HG03139 (cell line): ENCODE data around the gene GPS1.

Experiments
- ATAC-seq: cut with Tn5 transposase; IDR thresholded peaks from one replicate; pipeline ENCODE4 v1.9.1; 2021; ENCODE audit not compliant: unreplicated experiment

The GPS1 gene

GRCh38 chr17:82098939-82099763, 47.5 kb downstream of the GPS1 start:
- no peak for ATAC-seq

DNA sequence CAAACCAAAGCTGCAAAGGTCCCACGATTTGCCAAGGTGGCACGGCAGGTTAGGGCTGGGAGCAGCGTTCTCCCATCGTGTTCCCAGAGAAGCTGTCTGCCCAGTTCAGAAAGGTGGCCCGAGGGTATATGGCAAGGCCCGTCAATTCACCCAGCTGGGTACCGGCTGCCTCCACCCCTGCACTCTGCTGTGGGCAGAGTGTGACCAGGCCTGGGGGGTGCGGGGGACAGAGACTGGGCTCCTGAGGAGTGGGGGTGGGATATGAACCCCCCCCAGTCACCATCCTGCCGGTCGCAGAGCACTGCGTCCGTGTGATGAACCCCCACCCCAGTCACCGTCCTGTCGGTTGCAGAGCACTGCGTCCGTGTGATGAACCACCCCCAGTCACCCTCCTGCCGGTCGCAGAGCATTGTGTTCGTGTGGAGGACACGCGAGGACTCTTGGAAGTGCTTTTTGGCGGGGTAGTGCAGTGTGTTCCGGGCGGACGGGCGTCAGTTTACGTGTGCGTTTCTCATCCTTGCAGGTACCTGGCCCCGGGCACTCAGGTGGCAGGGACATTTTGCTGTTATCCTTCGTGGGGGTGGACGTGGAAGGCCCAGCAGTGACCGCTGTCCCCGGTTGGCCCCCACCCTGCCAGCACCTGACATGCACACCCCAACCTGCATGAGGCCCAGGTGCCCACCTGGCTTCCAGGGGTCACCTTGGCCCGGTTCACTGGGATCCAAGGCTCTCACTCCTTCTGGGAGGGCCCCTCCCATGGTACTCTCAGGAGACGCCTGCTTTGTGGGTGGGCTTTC, 49.0 kb downstream of the GPS1 start:
- no peak for ATAC-seq

- ATAC-seq: no peak
Observed at GRCh38 chr17:82101301-82101715, 49.6 kb downstream of the GPS1 start.

GRCh38 chr17:82101767-82102679, 50.3 kb downstream of the GPS1 start:
- no peak for ATAC-seq

GRCh38 chr17:82103553-82104451, 52.1 kb downstream of the GPS1 start:
- no peak for ATAC-seq

DNA sequence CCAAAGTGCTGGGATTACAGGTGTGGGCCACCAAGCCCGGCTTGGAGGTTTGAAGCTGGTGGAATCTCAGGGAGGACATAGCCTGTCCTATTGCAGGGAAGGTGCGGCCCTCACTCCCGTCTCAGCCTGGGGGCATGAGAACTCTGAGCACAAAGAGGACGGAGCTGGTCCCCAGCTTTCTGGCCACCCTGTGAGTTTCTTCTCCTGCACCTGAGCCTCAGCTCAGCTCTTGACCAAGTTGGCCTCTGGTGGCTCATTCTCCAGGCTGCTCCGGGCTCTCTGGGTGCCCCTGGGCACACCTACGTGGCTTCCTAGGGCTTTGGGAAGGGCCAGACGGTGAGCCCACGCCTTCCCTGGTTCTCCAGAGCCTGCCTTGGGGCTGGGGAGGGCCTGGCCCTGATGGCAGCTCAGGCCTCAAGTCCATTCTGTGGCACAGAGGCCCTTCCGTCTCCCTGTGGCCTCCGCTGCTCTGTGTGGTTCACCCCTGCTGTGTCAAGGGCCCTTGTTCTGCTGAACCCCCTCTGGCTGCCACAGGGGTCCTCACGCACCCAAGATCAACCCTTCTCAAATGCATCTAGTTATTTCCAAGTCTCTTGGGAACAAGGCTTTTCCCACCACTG, 53.2 kb downstream of the GPS1 start:
- no peak for ATAC-seq

DNA sequence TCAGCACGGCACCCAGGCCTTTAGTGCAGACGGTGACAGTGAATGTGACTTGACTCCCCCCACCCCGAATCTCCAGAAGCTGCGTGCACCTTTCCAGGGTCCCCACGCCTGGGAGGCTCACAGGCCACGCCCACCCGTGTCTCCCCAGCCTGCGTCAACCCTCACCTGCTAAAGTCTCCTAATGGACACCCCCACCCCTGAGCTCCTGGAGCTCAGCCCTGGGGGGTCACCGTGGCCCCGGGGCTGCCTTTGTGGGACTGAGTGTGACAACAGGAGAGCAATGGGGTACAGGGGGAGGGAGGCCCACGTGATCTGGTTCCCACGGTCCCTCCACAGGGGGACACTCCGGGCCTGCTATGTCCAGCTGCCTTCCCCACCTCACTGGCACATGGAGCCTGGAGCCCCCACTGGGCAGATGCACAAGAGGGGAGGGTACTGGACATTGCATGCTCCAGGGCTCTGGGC, 53.8 kb downstream of the GPS1 start:
- ATAC-seq: no peak

GRCh38 chr17:82105882-82106687, 54.4 kb downstream of the GPS1 start:
- peak; percentile 47 for ATAC-seq

GRCh38 chr17:82106688-82107305, 55.1 kb downstream of the GPS1 start:
- no peak for ATAC-seq
